Vagina (tissue), 2 donors: ENCODE measurements around the gene DBNDD2.

Experiments used
- POLR2AphosphoS5 ChIP-seq, 2 donors: sonication (generic); formaldehyde crosslinking; IDR thresholded peaks; one replicate each; pipeline ENCODE4 v1.9.0; 2017; ENCODE audit warnings: antibody characterized with exemption in 2 of 2, mild to moderate bottlenecking in 2 of 2, low read depth in 1 of 2; ENCODE audit not compliant: insufficient read depth in 1 of 2
- TF ChIP-seq, protein P1 (sequence below), 3 experiments: fragments of 450-650 bp in 2 of 3; fragments of 200-600 bp in 1 of 3; sonication (generic) in 1 of 3; IDR thresholded peaks; one replicate each; pipeline ENCODE4 v1.5.1; 2017 to 2019; ENCODE audit warnings: antibody characterized with exemption in 3 of 3, mild to moderate bottlenecking in 2 of 3, moderate library complexity in 2 of 3

- TF ChIP-seq, protein P1, sequence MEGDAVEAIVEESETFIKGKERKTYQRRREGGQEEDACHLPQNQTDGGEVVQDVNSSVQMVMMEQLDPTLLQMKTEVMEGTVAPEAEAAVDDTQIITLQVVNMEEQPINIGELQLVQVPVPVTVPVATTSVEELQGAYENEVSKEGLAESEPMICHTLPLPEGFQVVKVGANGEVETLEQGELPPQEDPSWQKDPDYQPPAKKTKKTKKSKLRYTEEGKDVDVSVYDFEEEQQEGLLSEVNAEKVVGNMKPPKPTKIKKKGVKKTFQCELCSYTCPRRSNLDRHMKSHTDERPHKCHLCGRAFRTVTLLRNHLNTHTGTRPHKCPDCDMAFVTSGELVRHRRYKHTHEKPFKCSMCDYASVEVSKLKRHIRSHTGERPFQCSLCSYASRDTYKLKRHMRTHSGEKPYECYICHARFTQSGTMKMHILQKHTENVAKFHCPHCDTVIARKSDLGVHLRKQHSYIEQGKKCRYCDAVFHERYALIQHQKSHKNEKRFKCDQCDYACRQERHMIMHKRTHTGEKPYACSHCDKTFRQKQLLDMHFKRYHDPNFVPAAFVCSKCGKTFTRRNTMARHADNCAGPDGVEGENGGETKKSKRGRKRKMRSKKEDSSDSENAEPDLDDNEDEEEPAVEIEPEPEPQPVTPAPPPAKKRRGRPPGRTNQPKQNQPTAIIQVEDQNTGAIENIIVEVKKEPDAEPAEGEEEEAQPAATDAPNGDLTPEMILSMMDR (IDR thresholded peaks at IDR 0.05), result no peak
- peak in 1 of 2 donors; percentile 76 for TF ChIP-seq POLR2AphosphoS5 (IDR thresholded peaks at IDR 0.05; ENCODE audit: insufficient read depth in 1 of 2, low read depth in 1 of 2)
Observed at GRCh38 chr20:45407067-45407745, 883 bp upstream of the DBNDD2 start.
